B cell (primary cell): Measurements from ENCODE around the gene WBP2. TPM values are rescaled to one million over a fixed set of nuclear protein-coding genes. Genes with fewer than 3 reads are reported as not detected.

Experiments
- polyA plus RNA-seq: library from polyadenylated mRNA; depleted of rRNA; stranded (reverse); fragments of >200 nt; gene quantifications from 2 replicates; pipeline ENCODE4 v1.2.3, GENCODE V29; 2012
- total RNA-seq, 2 donors: library from RNA; stranded (reverse); fragments of 120-200 nt in 1 of 2; gene quantifications; 1 replicate in 1 of 2; 2 replicates in 1 of 2; pipeline versions ENCODE4 v1.2.3 to v1.2.4, GENCODE V29; 2013 to 2022

Gene WBP2
- total and polyA plus RNA-seq, 2 donors (not counting 1 experiment from before 2014, with no cell fraction given), result 88.6 to 140 TPM

Other genes starting within 250 kb of the WBP2 start
- 0.61 and 0.62 TPM in 2 replicates for gene SMIM5, start 221.9 kb downstream of the WBP2 start, total RNA-seq
- gene SMIM5, start 221.9 kb downstream of the WBP2 start, polyA plus RNA-seq, result 4.9 and 7.6 TPM in 2 replicates
- gene RECQL5, start 188.2 kb downstream of the WBP2 start, total RNA-seq, result 56.6 and 58.5 TPM in 2 replicates
- gene RECQL5, start 188.2 kb downstream of the WBP2 start, polyA plus RNA-seq, result 40.3 and 70.5 TPM in 2 replicates
- 148 and 174 TPM in 2 replicates for gene SAP30BP, start 188.0 kb downstream of the WBP2 start, total RNA-seq
- 143 and 189 TPM in 2 replicates for gene SAP30BP, start 188.0 kb downstream of the WBP2 start, polyA plus RNA-seq
- 0.81 and 1.1 TPM in 2 replicates for gene ITGB4, start 133.9 kb downstream of the WBP2 start, total RNA-seq
- gene ITGB4, start 133.9 kb downstream of the WBP2 start, polyA plus RNA-seq, result 0.12 and 0.27 TPM in 2 replicates
- gene GALK1, start 90.1 kb downstream of the WBP2 start, total RNA-seq, result 29.8 and 33.9 TPM in 2 replicates
- gene GALK1, start 90.1 kb downstream of the WBP2 start, polyA plus RNA-seq, result 25.7 and 37.4 TPM in 2 replicates
- gene UNK, start 70.5 kb downstream of the WBP2 start, total RNA-seq, result 70.3 and 82.3 TPM in 2 replicates
- 35.5 and 41.4 TPM in 2 replicates for gene UNK, start 70.5 kb downstream of the WBP2 start, polyA plus RNA-seq
- 107 and 114 TPM in 2 replicates for gene UNC13D, start 10.9 kb downstream of the WBP2 start, total RNA-seq
- 78.2 and 101 TPM in 2 replicates for gene UNC13D, start 10.9 kb downstream of the WBP2 start, polyA plus RNA-seq
- 5.3 and 6.4 TPM in 2 replicates for gene TRIM47, start 23.2 kb upstream of the WBP2 start, total RNA-seq
- gene TRIM47, start 23.2 kb upstream of the WBP2 start, polyA plus RNA-seq, result 2.3 and 8.3 TPM in 2 replicates
- 39.2 and 40.7 TPM in 2 replicates for gene TRIM65, start 41.6 kb upstream of the WBP2 start, total RNA-seq
- gene TRIM65, start 41.6 kb upstream of the WBP2 start, polyA plus RNA-seq, result 16.8 and 18.0 TPM in 2 replicates
- 127 and 139 TPM in 2 replicates for gene MRPL38, start 49.5 kb upstream of the WBP2 start, total RNA-seq
- 100 and 126 TPM in 2 replicates for gene MRPL38, start 49.5 kb upstream of the WBP2 start, polyA plus RNA-seq
- gene FBF1, start 85.7 kb upstream of the WBP2 start, total RNA-seq, result 27.0 and 31.5 TPM in 2 replicates
- 18.3 and 21.6 TPM in 2 replicates for gene FBF1, start 85.7 kb upstream of the WBP2 start, polyA plus RNA-seq
- gene ACOX1, start 123.8 kb upstream of the WBP2 start, total RNA-seq, result 31.2 and 38.8 TPM in 2 replicates
- 6.6 and 7.3 TPM in 2 replicates for gene ACOX1, start 123.8 kb upstream of the WBP2 start, polyA plus RNA-seq
- 19.8 and 25.5 TPM in 2 replicates for gene TEN1, start 123.9 kb upstream of the WBP2 start, total RNA-seq
- gene TEN1, start 123.9 kb upstream of the WBP2 start, polyA plus RNA-seq, result 25.2 and 34.5 TPM in 2 replicates
- gene CDK3, start 145.5 kb upstream of the WBP2 start, total RNA-seq, result 13.2 and 15.0 TPM in 2 replicates
- 20.5 and 21.4 TPM in 2 replicates for gene CDK3, start 145.5 kb upstream of the WBP2 start, polyA plus RNA-seq
- not detected in 2 replicates for gene EVPL, start 172.0 kb upstream of the WBP2 start, total RNA-seq
- gene EVPL, start 172.0 kb upstream of the WBP2 start, polyA plus RNA-seq, result not detected in 2 replicates
- gene SRP68, start 217.2 kb upstream of the WBP2 start, total RNA-seq, result 75.4 and 82.3 TPM in 2 replicates
- 29.6 and 36.3 TPM in 2 replicates for gene SRP68, start 217.2 kb upstream of the WBP2 start, polyA plus RNA-seq
- gene GALR2, start 219.4 kb upstream of the WBP2 start, total RNA-seq, result 0.42 TPM in 1 of 2 replicates, not detected in the other
- gene GALR2, start 219.4 kb upstream of the WBP2 start, polyA plus RNA-seq, result 1.2 and 2.0 TPM in 2 replicates
- 0.37 and 0.53 TPM in 2 replicates for gene ZACN, start 223.8 kb upstream of the WBP2 start, total RNA-seq
- gene ZACN, start 223.8 kb upstream of the WBP2 start, polyA plus RNA-seq, result 0.35 and 0.45 TPM in 2 replicates
- 191 and 194 TPM in 2 replicates for gene EXOC7, start 248.5 kb upstream of the WBP2 start, total RNA-seq
- gene EXOC7, start 248.5 kb upstream of the WBP2 start, polyA plus RNA-seq, result 96.1 and 105 TPM in 2 replicates